Measurements from ENCODE around the gene ZNF850. TPM values are rescaled to one million over a fixed set of nuclear protein-coding genes. Genes with fewer than 3 reads are reported as not detected.

The ZNF850 gene
- total RNA-seq = 13.0 TPM

DNA sequence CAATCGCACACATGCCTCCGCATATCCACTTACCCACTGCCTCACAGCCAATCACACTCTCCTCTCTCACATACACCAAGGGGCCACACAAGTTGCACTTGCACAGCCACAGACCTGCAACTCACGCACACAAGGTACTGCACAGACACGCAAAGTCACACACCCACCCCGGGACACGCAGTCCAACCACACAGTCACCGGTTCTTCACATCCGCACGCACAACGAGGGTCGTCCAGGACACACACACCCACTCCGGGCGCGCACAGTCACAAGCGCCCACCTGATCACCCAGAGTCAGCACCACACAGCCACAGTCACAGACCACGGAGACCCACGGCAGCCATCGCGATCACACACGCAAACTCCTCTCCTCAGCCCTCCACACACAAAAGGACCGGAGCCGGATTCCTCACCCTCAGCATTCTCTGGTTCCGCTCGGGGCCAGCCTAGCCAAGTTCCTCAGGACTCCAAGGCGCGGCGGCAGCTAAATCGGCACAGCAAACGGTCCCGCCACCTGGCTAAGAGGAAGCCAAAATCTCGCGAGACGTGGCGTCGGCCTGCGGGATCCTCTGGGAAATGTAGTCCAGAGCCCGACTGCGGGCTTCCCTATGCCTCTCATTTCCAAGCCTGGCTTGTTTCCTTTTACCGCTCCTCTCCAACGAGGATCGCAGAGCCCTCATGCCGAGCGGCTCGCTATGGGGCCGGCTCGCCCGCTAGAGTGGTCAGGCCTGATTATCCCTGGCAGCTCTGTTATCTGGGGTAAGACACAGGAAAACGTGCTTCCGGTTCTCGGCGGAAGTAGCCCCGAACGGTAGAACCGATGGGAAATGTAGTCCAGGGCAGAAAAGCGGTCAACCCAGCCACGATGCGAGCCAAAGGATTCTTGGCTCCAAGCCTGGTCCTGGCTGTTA lies at the start of gene ZNF850:
Gene ZNF850 (minus strand): TSS at position 497 of the 912 bp plus-strand sequence. CDS start 10,201 bp downstream, outside the sequence.

DNA sequence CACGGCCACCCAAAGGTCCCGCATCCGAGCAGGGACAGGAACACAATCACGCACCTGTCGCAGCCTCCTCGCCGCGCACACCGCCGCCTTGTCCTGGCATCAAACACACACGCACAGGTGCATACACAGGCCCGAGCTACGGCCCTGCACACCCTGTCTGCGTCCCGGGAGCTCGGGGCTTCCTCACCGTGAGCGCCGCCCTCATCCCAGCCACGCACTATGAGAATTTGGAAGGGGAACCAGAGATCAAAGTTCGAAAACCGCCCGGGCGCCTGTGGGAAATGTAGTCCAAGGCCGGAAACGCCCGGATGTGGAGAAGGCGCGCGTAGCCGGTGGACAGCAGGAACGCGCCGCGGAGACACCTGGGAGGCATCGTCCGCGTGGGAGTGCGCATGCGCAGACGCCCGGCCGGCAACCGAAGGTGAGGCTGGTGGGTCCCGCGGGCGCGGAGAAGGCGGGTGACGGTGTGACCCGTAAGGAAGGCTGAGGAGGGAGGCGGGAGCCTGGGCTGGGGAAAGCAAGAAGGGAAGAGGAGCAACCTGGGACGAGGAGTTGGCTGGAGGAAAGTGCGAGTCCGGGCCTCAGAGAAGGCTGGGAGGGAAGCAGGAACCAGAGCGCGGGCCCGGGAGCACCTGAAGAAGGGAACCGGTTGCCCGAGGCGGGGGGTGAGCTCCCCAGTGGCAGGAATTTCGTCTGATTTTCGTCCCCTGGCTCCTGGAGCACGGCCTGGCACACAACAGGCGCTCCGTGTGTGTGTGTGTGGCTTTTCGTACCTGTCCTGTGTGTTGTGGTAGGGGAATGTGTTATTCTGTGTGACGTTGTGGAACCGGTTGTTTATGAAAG lies 85.2 kb downstream of the ZNF850 start, which contains the start of gene ZNF567:
Gene ZNF567 (plus strand): TSS at position 399 of the 843 bp plus-strand sequence. CDS start 7,256 bp downstream, outside the sequence.

Other genes starting within 250 kb of the ZNF850 start
- 49.8 TPM for gene ZNF260, start 244.5 kb downstream of the ZNF850 start, total RNA-seq
- 48.1 TPM for gene ZNF529, start 199.5 kb downstream of the ZNF850 start, total RNA-seq
- gene ZNF382, start 167.5 kb downstream of the ZNF850 start, total RNA-seq = 74.7 TPM
- 37.4 TPM for gene ZNF461, start 106.0 kb downstream of the ZNF850 start, total RNA-seq
- gene ZNF567, start 85.2 kb downstream of the ZNF850 start, total RNA-seq = 20.6 TPM
- gene ZNF790, start 65.6 kb upstream of the ZNF850 start, total RNA-seq = 20.8 TPM
- 34.3 TPM for gene ZNF345, start 78.1 kb upstream of the ZNF850 start, total RNA-seq
- 7.9 TPM for gene ZNF829, start 143.5 kb upstream of the ZNF850 start, total RNA-seq
- gene ZNF568, start 143.5 kb upstream of the ZNF850 start, total RNA-seq = 36.0 TPM

Measured in camera-type eye (tissue), 1 donor.